Tibial nerve (tissue), 4 donors: ENCODE results near the gene ADCY3.

ENCODE experiments used
- CTCF ChIP-seq, 5 experiments: fragments of 200-600 bp in 3 of 5; fragments of 450-650 bp in 2 of 5; sonication (generic) in 3 of 5; IDR thresholded peaks; one replicate each; pipeline ENCODE4 v1.5.1; 2016 to 2019; ENCODE audit warnings: antibody characterized with exemption in 5 of 5, mild to moderate bottlenecking in 3 of 5, moderate library complexity in 2 of 5
- EP300 ChIP-seq, 2 donors: sonication (generic); formaldehyde crosslinking; IDR thresholded peaks; one replicate each; pipeline ENCODE4 v1.6.1; 2017; ENCODE audit warnings: antibody characterized with exemption in 2 of 2, mild to moderate bottlenecking in 1 of 2

GRCh38 chr2:24814516-24814915, 105.5 kb downstream of the ADCY3 start:
- TF ChIP-seq CTCF (IDR thresholded peaks at IDR 0.05) (no peak), EP300 (IDR thresholded peaks at IDR 0.05) (no peak)
